AML-193 (cell line): ENCODE results near the gene DPH6.
"Not testable (repeated sequence)": the region's sequence is repeated elsewhere in the genome, so short reads cannot be mapped to it uniquely, and the experiment has no call there.

Source experiments
- DNase-seq, 2 experiments: peaks; one replicate each; lab custom pipeline; 2025; lab: John Stamatoyannopoulos, UW

DPH6 gene

GRCh38 chr15:35330048-35330695 is 215.8 kb downstream of the DPH6 start:
- no peak for DNase-seq

- DNase-seq, result no peak
These were observed 216.4 kb downstream of the DPH6 start for GRCh38 chr15:35329521-35329961.

- not testable (repeated sequence) for DNase-seq
These were observed 217.1 kb downstream of the DPH6 start for GRCh38 chr15:35328836-35329235.

- DNase-seq, result no peak
These were observed 218.2 kb downstream of the DPH6 start for GRCh38 chr15:35327789-35328188.

GRCh38 chr15:35325374-35325941 is 220.5 kb downstream of the DPH6 start:
- no peak for DNase-seq

- DNase-seq, result no peak
These were observed 222.8 kb downstream of the DPH6 start for GRCh38 chr15:35323141-35323540.

- DNase-seq, result no peak
These were observed 224.0 kb downstream of the DPH6 start for GRCh38 chr15:35321926-35322325.

GRCh38 chr15:35320911-35321310 is 225.1 kb downstream of the DPH6 start:
- DNase-seq, result no peak
